Right forelimb (tissue), 1 donor: ENCODE measurements around the gene ZNF593.

Experiments used
- DNase-seq: peaks from one replicate; pipeline ENCODE4 v3.0.0-alpha.2; 2018

The ZNF593 gene

DNA sequence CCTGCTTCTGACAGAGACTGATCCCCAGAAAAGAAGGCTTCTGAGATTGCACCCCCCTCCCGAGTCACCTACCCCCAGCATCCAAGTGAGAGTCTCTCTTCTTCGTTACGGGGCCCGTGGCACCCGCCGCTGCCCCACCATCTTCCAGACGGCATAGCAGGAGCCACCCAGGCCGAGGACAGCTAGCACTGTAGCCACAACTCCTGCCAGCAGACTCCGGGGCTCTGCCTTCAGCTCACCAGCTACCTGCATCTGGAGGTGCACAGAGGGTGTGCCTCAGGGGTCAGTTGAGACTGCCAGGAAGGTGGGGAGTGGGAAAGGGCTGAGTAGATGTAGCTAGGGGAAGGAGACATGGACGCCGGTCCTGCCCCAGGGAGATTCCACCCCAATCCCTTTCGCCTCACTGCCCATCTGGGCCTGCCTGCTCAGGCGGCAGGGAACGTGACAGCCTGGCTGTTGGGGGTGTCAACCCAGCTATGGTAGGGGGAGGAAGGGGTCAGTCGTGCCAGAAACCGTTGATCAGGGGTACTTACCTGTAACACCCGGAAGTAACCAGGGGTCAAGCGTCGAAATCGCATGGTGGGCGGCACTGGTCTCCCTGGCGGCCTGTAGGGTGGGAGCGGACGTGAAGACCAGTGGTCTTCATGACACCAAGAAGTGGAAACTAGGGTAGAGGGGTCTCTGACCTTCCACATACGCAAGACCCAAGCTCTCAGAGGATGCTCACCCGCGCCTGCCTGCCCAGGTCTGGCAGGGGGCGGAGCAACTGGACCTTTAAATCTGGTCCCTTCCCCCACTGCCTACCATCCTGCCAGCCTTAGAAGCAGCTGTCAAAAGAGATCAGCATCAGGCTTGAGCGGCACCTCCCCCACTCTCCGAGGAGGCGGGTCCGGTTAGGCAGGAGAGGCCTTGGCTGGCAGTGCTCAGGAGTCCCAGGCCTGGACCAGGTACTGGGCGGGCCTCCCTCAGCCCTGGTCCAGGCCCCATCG is 1.7 kb downstream of the ZNF593 start, which contains the start of gene ZNF593OS:
Gene ZNF593OS, minus strand, starts transcription at position 749 of the 989 bp plus-strand sequence. Its CDS starts 171 bp downstream, at position 578.
- no peak for DNase-seq

DNA sequence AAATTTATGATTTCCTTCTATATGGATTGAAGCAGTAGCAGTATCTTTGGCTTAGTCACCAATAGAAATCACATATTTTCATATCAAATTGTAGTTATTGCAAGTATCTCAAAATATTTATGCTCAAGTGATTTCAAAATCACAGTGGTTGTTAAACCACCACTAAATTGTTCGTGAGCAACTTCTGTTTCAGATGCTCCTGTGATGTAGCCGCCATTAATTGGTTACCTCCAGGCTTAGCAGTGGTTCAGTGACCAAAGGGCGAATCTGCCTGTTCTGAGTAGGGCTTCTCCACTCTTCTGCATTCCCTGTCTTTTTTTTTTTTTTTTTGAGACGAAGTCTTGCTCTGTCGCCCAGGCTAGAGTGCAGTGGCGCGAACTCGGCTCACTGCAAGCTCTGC is 5.6 kb downstream of the ZNF593 start:
- no peak for DNase-seq

DNA sequence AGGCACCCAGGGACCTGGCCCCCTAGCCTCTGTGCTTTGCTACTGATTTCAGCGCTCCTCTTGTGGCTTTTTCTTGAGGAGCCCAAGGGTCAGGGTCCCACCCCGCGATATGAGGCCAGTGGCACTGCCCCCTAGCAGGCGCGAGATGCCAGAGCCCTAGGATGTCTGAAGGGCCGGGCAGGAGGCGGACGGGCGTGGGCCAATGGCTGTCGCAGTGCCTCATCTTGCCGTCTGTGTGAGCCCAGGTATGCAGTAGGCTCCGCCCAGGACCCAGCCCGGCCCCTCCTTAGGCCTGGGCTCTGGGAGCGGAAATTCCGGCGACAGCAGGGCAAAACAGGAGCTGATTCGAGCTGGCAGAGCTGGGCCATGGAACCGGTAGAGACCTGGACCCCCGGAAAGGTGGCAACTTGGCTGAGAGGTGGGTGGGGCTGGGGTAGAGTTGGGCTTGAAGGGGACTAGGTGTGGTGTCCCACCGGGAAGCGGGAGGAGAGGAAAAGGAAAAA is 7.5 kb downstream of the ZNF593 start, which contains the start of gene CNKSR1:
Gene CNKSR1, plus strand, starts transcription at position 310 of the 503 bp plus-strand sequence. Its CDS starts 57 bp downstream, at position 367.
- no peak for DNase-seq

DNA sequence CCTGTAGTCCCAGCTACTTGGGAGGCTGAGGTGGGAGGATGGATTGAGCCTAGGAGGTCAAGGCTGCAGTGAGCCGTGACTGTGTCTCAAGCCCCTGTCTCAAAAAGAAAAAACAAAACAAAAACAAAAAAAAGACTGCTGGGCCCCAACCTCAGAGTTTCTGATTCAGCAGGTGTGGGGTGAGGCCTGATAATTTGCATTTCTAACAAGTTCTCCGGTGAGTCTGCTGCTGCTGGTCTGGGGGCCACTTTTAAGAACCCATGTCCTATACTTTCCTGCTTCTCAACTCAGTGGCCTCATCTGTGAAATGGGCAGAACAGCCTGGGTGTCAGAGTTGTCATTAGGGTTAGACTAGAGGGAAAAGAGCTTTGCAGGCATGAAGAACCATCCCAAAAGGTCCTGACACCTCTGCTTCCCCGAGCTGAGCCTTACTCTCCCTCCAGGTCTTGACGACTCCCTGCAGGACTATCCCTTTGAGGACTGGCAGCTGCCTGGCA is 10.3 kb downstream of the ZNF593 start:
- DNase-seq, result no peak

DNA sequence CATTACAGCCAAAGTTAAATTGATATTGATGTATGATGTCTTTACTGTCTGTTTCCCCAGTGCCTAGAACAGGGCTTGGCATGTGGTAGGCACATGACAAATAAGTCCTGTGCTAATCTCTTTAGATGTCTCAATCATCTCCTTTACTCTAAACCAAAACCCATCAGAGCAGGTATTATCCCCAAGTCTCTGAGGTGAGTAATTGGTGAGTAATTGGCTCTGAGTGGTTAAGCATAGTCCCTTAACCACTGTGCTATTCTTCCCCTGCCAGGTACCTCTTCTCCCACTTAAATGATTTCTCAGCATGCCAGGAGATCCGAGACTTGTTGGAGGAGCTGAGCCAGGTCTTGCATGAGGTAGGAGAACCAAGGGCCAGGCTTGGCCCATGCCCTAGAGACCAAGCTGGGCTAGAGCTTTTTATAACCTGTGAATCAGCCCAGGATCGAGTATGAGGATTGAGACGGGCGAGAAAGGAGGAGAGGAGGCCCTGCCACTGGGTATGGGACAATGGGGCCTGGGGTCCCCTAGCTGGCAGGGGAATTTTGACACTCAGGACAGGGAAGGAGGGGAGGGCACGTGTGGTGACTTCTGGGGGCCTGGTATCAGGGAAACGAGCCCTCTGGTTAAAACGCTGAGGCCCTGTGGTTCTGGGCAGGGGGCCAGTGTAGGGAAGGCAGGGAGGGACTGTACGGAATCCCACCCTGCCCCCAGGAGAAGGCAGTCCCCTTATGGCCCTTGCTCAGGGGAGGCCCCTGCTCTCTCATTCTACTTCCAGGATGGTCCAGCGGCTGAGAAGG is 12.1 kb downstream of the ZNF593 start:
- DNase-seq, result no peak

DNA sequence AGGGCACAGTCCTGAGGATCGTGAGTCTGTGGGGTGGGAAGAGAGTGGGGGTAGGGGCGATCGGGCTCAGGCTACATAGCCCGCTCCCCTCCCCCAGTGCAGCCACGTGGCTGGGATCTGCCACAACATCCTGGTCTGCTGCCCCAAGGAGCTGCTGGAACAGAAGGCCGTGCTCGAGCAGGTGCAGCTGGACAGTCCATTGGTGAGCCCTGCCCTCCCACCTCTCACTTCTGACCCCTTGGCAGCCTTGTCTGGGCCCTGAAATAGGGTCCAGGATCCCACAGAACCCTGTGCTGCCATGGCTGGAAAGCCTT is 12.6 kb downstream of the ZNF593 start:
- no peak for DNase-seq

DNA sequence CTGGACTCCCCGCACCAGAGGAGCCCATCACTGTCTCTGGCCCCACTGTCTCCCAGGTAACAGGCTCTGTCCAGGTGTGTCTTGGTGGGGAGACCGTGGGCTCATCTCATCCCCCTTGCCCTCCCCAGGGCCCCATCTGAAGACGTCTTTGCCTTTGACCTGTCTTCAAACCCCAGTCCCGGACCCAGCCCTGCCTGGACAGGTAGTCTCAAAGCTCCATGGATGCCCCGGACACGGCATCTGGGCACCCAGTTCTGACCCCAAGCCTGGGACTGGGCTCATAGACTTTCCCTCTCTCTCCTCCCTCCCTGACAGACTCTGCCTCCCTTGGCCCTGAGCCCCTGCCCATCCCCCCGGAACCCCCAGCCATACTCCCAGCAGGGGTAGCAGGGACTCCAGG is 14.4 kb downstream of the ZNF593 start:
- DNase-seq, result no peak

DNA sequence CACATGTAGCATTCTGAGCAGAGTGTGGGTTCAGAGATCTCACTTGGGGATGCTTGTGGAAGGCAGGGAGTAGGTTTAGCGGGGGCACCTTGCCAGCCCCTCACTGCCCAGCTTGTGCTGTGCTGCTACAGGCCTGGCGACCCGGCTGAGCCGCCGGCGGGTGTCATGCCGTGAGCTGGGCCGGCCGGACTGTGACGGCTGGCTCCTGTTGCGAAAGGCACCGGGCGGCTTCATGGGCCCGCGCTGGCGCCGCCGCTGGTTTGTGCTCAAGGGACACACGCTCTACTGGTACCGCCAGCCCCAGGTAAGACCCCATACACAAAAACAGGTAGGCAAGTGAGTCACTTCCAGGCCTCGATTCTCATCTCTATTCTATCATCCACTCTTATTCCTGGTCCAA is 15.2 kb downstream of the ZNF593 start:
- no peak for DNase-seq

DNA sequence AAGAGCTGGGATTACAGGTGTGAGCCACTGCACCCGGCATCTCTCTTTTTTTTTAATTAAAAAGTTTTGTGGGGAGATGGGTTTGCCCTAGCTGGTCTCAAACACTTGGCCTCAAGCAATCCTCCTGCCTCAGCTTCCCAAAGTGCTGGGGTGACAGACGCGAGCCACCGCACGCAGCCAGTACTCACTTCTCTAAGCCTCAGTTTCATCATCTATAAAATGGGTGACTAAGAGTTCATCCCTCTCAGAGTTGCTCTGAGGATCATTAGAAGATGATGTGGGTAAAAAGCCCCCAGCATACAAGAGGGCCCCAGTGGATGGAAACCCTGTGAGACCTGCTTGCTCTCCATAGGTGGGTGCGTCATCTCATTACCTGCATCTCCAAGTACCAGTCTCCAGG is 18.2 kb downstream of the ZNF593 start:
- DNase-seq, result no peak

DNA sequence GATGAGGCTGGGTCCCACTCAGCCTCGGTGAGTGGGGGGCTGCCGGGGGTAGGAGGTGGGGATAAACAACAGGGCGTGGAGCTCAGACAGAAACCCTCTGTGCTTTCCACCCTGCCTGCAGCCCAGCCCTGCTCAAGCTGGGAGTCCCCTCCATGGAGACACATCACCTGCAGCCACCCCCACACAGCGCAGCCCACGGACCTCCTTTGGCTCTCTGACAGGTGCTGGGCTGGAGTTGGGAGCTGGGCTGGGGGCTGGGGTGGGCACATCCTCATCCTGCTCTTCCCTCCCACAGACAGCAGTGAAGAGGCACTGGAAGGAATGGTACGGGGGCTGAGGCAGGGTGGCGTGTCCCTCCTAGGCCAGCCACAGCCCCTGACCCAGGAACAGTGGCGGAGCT is 18.8 kb downstream of the ZNF593 start:
- DNase-seq, result no peak

GRCh38 chr1:26189331-26189730 is 19.6 kb downstream of the ZNF593 start:
- DNase-seq, result no peak

GRCh38 chr1:26189751-26190275 is 20.1 kb downstream of the ZNF593 start:
- DNase-seq, result no peak

DNA sequence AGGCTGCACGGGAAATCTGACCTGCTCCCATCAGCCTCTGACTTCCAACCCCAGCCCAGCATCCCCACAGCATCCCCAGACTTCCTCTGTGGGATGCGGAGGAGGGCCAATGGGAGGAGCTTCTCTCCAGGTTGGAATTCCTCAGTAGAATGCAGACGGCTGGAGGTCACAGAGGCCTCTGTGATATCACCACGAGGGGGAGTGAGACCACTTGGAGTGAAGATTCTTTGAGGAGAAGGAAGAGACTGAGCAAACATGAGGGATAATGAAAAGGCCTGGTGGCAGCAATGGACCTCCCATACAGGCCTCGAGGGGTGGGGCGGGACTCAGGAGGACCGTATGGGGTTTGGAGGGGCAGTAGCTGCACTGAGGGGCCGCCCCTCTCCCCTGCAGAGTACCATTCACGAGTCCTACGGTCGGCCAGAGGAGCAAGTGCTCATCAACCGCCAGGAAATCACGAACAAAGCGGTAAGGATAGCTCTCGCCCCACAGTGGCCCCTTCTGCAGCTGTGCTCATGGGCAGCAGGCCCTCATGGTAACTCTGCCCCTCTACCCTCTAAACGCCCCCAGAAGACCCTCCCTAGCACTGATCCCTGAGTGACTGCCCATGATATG is 20.8 kb downstream of the ZNF593 start, which contains the start of gene CATSPER4:
Gene CATSPER4, plus strand, starts transcription at position 230 of the 615 bp plus-strand sequence. Its CDS starts 26 bp downstream, at position 256.
- DNase-seq, result no peak

DNA sequence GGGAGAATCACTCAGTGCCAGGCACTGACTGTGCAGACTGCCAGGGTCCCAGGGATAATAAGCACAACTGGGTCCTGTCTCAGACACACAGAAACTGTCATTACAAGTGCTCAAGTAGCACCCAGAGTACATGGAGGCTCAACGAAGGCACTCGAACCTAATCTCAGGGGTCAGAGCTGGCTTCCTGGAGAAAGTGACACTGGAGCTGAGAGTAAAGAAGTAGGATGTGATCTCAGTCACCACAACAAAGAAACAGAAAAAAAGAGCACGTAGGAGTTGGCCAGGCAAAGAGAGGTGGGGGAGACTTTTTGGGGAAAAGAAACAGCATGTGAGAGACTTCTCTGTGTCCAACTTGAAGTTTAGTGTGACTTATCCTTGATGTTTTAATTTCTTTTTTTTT is 22.0 kb downstream of the ZNF593 start:
- no peak for DNase-seq

DNA sequence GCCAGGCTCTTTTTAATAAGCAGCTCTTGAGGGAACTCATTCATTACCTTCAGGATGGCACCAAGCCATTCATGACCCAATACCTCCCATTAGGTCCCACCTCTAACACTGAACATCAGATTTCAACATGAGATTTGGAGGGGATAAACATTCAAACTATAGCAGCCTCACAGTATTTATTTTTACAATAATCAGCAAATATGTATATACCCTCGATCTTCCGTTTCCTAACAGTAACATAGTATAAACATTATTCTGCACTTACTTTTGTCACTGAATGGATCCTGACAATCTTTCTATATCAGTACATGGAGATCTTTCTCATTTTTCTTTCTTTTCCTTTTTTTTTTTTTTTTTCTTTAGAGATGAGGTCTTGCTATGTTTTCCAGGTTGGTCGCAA is 26.1 kb downstream of the ZNF593 start:
- no peak for DNase-seq

GRCh38 chr1:26197301-26197700 is 27.6 kb downstream of the ZNF593 start:
- no peak for DNase-seq

DNA sequence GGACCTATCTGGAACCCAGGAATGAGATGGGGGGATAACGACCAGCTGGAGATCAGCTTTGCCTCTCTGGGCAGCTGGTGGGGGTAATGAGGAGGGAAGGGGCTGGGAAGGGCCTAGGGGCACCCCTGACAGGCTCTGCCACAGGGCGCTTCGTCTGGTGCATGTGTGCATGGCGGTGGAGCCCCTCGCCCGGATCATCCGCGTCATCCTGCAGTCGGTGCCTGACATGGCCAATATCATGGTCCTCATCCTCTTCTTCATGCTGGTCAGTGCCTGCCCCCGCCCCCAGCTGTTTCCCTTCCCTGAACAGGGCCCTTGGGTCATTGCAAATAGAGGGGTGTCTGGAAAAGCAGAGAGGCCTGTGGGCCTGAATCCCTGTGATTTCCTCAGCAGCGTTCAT is 28.1 kb downstream of the ZNF593 start:
- no peak for DNase-seq

DNA sequence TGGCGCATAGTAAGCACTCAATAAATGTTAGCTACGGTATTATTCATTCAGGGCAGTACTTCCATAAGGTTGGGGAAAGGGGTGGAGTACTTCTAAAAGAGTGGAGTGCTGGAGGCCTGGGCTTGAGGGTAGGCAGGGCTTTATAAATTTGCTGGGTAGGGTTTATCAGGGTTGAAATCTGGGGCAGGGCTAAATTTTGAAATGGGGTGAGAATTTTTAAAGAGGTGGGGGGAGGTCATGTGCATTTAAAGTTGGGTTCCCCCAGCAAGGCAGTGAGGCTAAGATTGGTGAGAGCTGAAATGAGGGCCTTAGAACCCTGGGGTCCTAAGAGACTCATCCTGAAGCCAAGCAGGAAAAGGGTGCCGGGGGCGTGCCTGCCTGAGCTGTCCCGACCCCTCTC is 30.7 kb downstream of the ZNF593 start:
- no peak for DNase-seq

GRCh38 chr1:26203642-26204318 is 34.1 kb downstream of the ZNF593 start:
- no peak for DNase-seq

DNA sequence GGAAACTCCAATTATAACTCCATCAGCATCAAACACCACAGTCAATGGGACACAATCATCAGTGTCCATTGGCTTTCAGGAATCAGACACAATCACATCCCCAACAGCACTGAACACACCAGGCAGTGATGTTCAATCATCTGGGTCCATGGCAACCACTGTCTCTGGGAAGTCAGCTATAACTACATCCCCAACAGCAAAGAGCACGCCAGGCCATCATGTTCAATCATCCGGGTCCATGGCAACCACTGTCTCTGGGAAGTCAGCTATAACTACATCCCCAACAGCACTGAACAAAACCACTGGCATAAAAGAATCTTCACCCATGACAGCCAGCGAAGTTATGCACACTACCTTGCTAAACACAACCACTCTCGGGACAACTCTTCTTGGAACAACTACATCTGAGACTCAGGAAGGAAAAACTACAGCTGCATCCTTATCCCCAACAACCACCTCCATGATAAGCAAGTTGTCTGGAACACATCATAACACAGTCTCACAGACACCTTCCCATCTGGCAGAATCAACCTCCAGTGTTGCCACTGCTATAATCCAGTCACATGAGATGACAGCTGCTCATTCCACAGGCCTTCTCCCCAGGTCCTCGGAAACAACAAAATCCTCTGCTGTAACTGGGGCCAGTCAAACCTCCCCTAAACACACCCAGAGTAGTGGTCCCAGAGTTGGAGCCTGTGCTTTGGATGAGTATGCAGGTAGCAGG is 40.6 kb downstream of the ZNF593 start:
- no peak for DNase-seq

DNA sequence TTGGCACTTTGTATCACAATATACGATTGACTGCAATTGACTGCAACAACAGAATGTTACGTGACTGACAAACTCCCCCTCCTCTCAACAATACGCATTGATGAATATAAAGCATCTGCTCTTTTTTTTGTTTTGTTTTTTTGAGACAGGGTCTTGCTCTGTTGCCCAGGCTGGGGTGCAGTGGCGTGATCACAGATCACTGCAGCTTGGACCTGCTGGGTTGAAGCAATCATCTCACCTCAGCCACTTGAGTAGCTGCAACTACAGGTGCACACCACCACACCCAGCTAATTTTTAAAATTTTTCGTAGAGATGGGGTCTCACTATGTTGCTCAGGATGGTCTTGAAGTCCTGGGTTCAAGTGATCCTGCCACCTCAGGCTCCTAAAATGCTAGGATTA is 43.0 kb downstream of the ZNF593 start:
- DNase-seq, result no peak
